Ishikawa (cell line): ENCODE data around the gene PTGES2.
A peak's percentile ranks its signal among the peaks of the same experiment; 100 is the strongest.

ENCODE experiments used
- CEBPB ChIP-seq: IDR thresholded peaks from 2 replicates; pipeline ENCODE4 v1.6.1; 2012
- CREB1 ChIP-seq: IDR thresholded peaks from 2 replicates; pipeline ENCODE4 v1.6.1; 2012; ENCODE audit warnings: low read depth
- EGR1 ChIP-seq: IDR thresholded peaks from 2 replicates; pipeline ENCODE4 v1.6.1; 2012
- EP300 ChIP-seq: IDR thresholded peaks from 2 replicates; pipeline ENCODE4 v1.6.1; 2012; ENCODE audit warnings: borderline replicate concordance
- FOXM1 ChIP-seq: IDR thresholded peaks from 2 replicates; pipeline ENCODE4 v1.6.1; 2012; ENCODE audit warnings: low read depth, borderline replicate concordance
- NFIC ChIP-seq: IDR thresholded peaks from 2 replicates; pipeline ENCODE4 v1.6.1; 2012
- RAD21 ChIP-seq: IDR thresholded peaks from 2 replicates; pipeline ENCODE4 v1.6.1; 2012; ENCODE audit warnings: low read depth
- TAF1 ChIP-seq: IDR thresholded peaks from 2 replicates; pipeline ENCODE4 v1.6.1; 2012; ENCODE audit warnings: low read depth, mild to moderate bottlenecking
- TCF12 ChIP-seq: IDR thresholded peaks from 2 replicates; pipeline ENCODE4 v1.6.1; 2012; ENCODE audit warnings: low read depth
- TEAD4 ChIP-seq: IDR thresholded peaks from 2 replicates; pipeline ENCODE4 v1.6.1; 2012
- YY1 ChIP-seq: IDR thresholded peaks from 2 replicates; pipeline ENCODE4 v1.6.1; 2012; ENCODE audit warnings: low read depth
- ZBTB7A ChIP-seq: IDR thresholded peaks from 2 replicates; pipeline ENCODE4 v1.6.1; 2012; ENCODE audit warnings: low read depth
- TF ChIP-seq, protein P1 (sequence below): IDR thresholded peaks from 2 replicates; pipeline ENCODE4 v1.6.1; 2012
- TF ChIP-seq, protein P2 (sequence below): IDR thresholded peaks from 2 replicates; pipeline ENCODE4 v1.6.1; 2012; ENCODE audit warnings: low read depth, mild to moderate bottlenecking
- TF ChIP-seq, protein P3 (sequence below): IDR thresholded peaks from 2 replicates; pipeline ENCODE4 v1.6.1; 2012

Gene PTGES2

DNA sequence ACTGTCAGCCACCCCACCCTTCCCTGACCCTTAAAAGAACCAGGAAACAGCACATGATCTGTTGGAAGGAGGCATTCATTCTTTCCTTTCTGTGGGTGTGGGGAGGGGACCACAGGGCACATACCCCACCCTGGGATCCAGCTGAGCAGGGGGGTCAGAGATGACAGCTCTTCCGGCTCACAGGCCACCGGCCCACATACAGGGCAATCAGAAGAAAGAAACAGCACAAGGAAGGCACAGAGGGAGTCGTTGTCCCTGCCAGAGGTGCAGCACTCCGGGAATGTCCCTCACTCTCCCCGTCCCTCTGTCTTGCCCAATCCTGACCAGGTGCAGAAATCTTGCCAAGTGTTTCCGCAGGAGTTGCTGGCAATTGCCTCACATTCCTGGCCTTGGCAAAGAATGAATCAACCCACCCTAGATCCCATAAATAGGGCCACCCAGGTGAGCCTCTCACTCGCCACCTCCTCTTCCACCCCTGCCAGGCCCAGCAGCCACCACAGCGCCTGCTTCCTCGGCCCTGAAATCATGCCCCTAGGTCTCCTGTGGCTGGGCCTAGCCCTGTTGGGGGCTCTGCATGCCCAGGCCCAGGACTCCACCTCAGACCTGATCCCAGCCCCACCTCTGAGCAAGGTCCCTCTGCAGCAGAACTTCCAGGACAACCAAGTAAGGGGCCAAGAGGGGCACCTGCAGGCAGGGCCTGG is 21.6 kb upstream of the PTGES2 start, which contains the start of gene LCN2:
Gene LCN2 (plus strand): TSS at position 453 of the 701 bp plus-strand sequence. CDS start 73 bp downstream, at position 526.
- TF ChIP-seq TAF1 (no peak), TCF12 (peak; percentile 92), RAD21 (no peak), EP300 (peak; percentile 81), FOXM1 (no peak; the same call in 1 of the 2 replicates), ZBTB7A (peak; percentile 89), NFIC (peak; percentile 96), CREB1 (no peak), TEAD4 (peak; percentile 91), EGR1 (no peak), YY1 (peak; percentile 43; the same call in 1 of the 2 replicates), CEBPB (peak; percentile 98)
- TF ChIP-seq, protein P1, sequence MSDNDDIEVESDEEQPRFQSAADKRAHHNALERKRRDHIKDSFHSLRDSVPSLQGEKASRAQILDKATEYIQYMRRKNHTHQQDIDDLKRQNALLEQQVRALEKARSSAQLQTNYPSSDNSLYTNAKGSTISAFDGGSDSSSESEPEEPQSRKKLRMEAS: no peak; the same call in none of the 2 replicates
- TF ChIP-seq, protein P2, sequence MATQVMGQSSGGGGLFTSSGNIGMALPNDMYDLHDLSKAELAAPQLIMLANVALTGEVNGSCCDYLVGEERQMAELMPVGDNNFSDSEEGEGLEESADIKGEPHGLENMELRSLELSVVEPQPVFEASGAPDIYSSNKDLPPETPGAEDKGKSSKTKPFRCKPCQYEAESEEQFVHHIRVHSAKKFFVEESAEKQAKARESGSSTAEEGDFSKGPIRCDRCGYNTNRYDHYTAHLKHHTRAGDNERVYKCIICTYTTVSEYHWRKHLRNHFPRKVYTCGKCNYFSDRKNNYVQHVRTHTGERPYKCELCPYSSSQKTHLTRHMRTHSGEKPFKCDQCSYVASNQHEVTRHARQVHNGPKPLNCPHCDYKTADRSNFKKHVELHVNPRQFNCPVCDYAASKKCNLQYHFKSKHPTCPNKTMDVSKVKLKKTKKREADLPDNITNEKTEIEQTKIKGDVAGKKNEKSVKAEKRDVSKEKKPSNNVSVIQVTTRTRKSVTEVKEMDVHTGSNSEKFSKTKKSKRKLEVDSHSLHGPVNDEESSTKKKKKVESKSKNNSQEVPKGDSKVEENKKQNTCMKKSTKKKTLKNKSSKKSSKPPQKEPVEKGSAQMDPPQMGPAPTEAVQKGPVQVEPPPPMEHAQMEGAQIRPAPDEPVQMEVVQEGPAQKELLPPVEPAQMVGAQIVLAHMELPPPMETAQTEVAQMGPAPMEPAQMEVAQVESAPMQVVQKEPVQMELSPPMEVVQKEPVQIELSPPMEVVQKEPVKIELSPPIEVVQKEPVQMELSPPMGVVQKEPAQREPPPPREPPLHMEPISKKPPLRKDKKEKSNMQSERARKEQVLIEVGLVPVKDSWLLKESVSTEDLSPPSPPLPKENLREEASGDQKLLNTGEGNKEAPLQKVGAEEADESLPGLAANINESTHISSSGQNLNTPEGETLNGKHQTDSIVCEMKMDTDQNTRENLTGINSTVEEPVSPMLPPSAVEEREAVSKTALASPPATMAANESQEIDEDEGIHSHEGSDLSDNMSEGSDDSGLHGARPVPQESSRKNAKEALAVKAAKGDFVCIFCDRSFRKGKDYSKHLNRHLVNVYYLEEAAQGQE: no peak
- TF ChIP-seq, protein P3, sequence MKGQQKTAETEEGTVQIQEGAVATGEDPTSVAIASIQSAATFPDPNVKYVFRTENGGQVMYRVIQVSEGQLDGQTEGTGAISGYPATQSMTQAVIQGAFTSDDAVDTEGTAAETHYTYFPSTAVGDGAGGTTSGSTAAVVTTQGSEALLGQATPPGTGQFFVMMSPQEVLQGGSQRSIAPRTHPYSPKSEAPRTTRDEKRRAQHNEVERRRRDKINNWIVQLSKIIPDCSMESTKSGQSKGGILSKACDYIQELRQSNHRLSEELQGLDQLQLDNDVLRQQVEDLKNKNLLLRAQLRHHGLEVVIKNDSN: no peak

DNA sequence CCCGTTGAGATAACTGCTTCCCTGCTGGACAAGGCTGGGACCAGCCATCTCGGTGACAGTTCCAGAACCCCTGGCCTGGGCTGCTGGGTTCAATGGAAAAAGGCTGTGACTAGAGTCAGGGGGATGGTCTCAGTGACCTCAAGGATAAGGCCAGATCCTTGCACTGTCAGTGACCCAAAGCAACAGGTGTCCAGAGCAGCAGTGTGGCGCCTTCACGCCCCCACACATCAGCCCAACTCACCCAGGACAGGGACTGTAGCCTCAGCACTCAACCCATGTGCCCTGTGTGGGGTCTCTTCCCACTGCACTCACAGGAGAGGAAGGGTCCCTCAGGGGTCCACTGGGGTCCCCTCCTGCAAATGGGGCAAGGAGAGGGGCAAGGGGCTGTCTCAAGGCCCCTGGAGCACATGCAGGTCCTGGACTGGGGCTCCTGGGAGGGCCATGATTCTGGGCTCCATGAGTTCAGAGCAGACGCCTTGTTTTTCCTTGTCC is 21.0 kb upstream of the PTGES2 start:
- TF ChIP-seq FOXM1: no peak
- TF ChIP-seq EGR1: 0 out of 2 replicates have a peak, but pooled peaks have one; percentile 27

DNA sequence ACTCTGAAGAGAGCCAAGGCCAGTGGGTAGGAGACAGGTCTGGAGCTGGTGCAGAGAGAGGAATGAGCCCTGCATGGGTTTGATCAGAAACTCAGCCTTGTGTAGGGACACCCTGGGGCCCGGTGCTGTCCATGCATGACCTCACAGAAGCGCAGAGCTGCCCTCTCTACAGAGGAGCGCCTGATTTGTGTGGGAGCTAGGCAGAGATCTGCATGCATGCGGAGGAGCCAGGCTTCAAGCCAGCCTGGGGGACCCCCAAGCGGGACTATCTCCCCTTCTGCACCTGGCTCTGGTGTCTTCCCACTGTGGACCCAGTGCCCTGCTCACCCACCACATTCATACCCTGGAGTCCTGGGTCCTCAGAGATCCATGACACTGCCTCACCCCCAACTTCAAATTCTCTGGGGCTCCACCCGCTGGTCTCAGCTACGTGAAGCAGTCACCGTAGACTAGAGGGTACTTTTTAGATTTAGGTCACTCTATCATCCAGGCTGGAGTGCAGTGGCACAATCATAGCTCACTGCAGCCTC is 19.1 kb upstream of the PTGES2 start:
- TF ChIP-seq CEBPB: no peak
- no peak for TF ChIP-seq CREB1
- TF ChIP-seq, protein P1: 0 out of 2 replicates have a peak, but pooled peaks have one; percentile 6
- TF ChIP-seq, protein P3: no peak
- TF ChIP-seq TCF12: no peak
- TF ChIP-seq EGR1: no peak
- TF ChIP-seq TEAD4: no peak

DNA sequence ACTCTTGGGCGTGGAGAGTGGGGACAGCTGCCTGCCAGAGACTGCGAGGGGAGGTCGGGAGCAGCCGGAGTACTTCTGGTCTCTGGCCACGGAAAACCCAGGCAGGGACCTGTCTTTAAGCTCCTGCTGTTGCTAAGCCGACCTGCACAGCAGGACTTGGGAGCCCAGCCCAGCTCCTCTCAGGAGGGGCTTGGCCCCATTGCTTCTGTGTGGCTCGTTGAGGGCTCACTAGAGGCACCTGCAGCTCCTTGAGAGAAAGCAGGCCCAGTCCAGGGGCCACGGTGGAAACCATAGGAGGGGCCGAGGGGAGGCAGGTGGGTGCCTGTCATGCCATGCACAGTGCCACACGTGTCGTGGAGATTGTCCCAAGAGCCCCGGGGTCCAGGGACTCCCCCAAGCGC is 18.4 kb upstream of the PTGES2 start:
- TF ChIP-seq, protein P2: no peak
- no peak for TF ChIP-seq TEAD4
- TF ChIP-seq CREB1: no peak
- TF ChIP-seq, protein P1: no peak
- peak; percentile 26; the same call in 1 of the 2 replicates for TF ChIP-seq FOXM1
- no peak for TF ChIP-seq EGR1
- TF ChIP-seq CEBPB: no peak
- TF ChIP-seq TCF12: peak; percentile 72
- TF ChIP-seq TAF1: 0 out of 2 replicates have a peak, but pooled peaks have one; percentile 18
- no peak; the same call in none of the 2 replicates for TF ChIP-seq ZBTB7A
- TF ChIP-seq, protein P3: no peak
- TF ChIP-seq EP300: peak; percentile 4; the same call in 1 of the 2 replicates
- no peak for TF ChIP-seq YY1
- no peak for TF ChIP-seq RAD21
- TF ChIP-seq NFIC: peak; percentile 66

DNA sequence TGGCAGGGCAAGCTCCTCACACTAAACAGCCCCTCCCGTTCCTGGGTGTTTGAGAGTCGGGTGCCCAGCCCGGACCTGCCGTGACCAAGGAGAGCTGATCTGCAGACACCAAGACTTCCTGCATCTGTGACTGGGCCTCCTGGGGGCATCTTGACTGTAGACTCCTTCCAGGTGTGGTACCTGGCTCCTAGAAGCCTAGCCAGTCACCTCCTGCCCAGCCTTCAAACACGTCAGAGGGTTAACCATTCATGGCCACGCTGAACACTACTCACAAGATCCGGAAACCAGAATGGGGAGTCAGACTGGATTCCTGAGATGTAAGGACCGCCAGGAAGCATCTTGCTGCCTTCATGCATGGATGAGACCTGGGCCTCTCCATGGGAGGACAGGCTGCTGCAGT is 18.0 kb upstream of the PTGES2 start:
- TF ChIP-seq NFIC: peak; percentile 88
- peak; percentile 89 for TF ChIP-seq EP300
- TF ChIP-seq, protein P3: peak; percentile 43; the same call in 1 of the 2 replicates
- peak; percentile 95 for TF ChIP-seq TCF12
- peak; percentile 67; the same call in 1 of the 2 replicates for TF ChIP-seq FOXM1
- TF ChIP-seq, protein P1: peak; percentile 86
- TF ChIP-seq CEBPB: peak; percentile 50; the same call in 1 of the 2 replicates
- TF ChIP-seq, protein P2: no peak
- peak; percentile 54; the same call in 1 of the 2 replicates for TF ChIP-seq CREB1
- no peak; the same call in 1 of the 2 replicates for TF ChIP-seq ZBTB7A
- TF ChIP-seq YY1: peak; percentile 82
- peak; percentile 97 for TF ChIP-seq TEAD4
- no peak for TF ChIP-seq EGR1
- TF ChIP-seq RAD21: no peak; the same call in 1 of the 2 replicates
- TF ChIP-seq TAF1: no peak; the same call in 1 of the 2 replicates
